Keratinocyte (primary cell): ENCODE data around the gene ATP6V0A1. TPM values are rescaled to one million over a fixed set of nuclear protein-coding genes. Genes with fewer than 3 reads are reported as not detected.
A peak's percentile ranks its signal among the peaks of the same experiment; 100 is the strongest.

Experiments used
- DNase-seq: peaks from one replicate; pipeline ENCODE4 v3.0.0-alpha.2; 2011; ENCODE audit warnings: low read depth, missing footprints, low spot score
- FAIRE-seq: peaks from 2 replicates; lab custom pipeline; 2011; peaks lifted over from hg19 to GRCh38; lab: Jason Lieb, UNC
- H2AFZ ChIP-seq: 2 replicates; pipeline ENCODE4 v1.6.0; 2012; ENCODE audit warnings: low read length, control low read depth, inconsistent platforms; ENCODE audit not compliant: control insufficient read depth
- H3K27ac ChIP-seq: 2 replicates; pipeline ENCODE4 v1.5.1; 2011; ENCODE audit warnings: low read length; ENCODE audit not compliant: control insufficient read depth, insufficient read depth
- H3K27me3 ChIP-seq: 3 replicates; pipeline ENCODE4 v1.6.0; 2011; ENCODE audit warnings: low read length; ENCODE audit not compliant: control insufficient read depth, insufficient read depth; ENCODE audit errors: extremely low read depth
- H3K36me3 ChIP-seq, 2 experiments: 2 replicates in 1 of 2; 3 replicates in 1 of 2; pipeline ENCODE4 v1.5.1; 2011; ENCODE audit warnings: low read length in 2 of 2, mild to moderate bottlenecking in 1 of 2; ENCODE audit not compliant: control insufficient read depth in 2 of 2, insufficient read depth in 2 of 2; ENCODE audit errors: extremely low read depth in 1 of 2
- H3K4me1 ChIP-seq: 3 replicates; pipeline ENCODE4 v1.5.1; 2011; ENCODE audit warnings: low read length; ENCODE audit not compliant: control insufficient read depth, insufficient read depth; ENCODE audit errors: extremely low read depth
- H3K4me2 ChIP-seq: 3 replicates; pipeline ENCODE4 v1.6.0; 2011; ENCODE audit warnings: low read depth, low read length; ENCODE audit not compliant: control insufficient read depth, insufficient read depth; ENCODE audit errors: extremely low read depth
- H3K4me3 ChIP-seq, 3 experiments: fragments of 200-600 bp in 1 of 3; sonication (generic) in 1 of 3; 2 replicates in 2 of 3; 3 replicates in 1 of 3; pipeline ENCODE4 v1.5.1; 2011 to 2016; ENCODE audit warnings: low read length in 3 of 3, mild to moderate bottlenecking in 3 of 3, control low read depth in 2 of 3, inconsistent platforms in 1 of 3, low read depth in 1 of 3, mixed read lengths in 1 of 3, mixed run types in 1 of 3, moderate library complexity in 1 of 3; ENCODE audit not compliant: control insufficient read depth in 2 of 3, insufficient read depth in 2 of 3; ENCODE audit errors: extremely low read depth in 1 of 3
- H3K79me2 ChIP-seq: 2 replicates; pipeline ENCODE4 v1.6.0; 2012; ENCODE audit warnings: low read length; ENCODE audit not compliant: control insufficient read depth, insufficient read depth
- H3K9ac ChIP-seq: 3 replicates; pipeline ENCODE4 v1.6.0; 2011; ENCODE audit warnings: low read length; ENCODE audit not compliant: control insufficient read depth, insufficient read depth; ENCODE audit errors: extremely low read depth
- H3K9me1 ChIP-seq: 3 replicates; pipeline ENCODE4 v1.6.0; 2011; ENCODE audit warnings: low read length; ENCODE audit not compliant: control insufficient read depth, insufficient read depth; ENCODE audit errors: extremely low read depth
- H3K9me3 ChIP-seq: 2 replicates; pipeline ENCODE4 v1.5.1; 2012; ENCODE audit warnings: low read depth, low read length; ENCODE audit not compliant: control insufficient read depth
- H4K20me1 ChIP-seq: 3 replicates; pipeline ENCODE4 v1.6.0; 2011; ENCODE audit warnings: low read length; ENCODE audit not compliant: control insufficient read depth, insufficient read depth; ENCODE audit errors: extremely low read depth
- CTCF ChIP-seq, 3 experiments: IDR thresholded peaks in 1 of 3; conservative IDR thresholded peaks in 1 of 3; optimal IDR thresholded peaks in 1 of 3; 2 replicates in 2 of 3; 3 replicates in 1 of 3; pipeline versions ENCODE3 to v1.5.1; 2011; ENCODE audit warnings: low read length in 3 of 3, mild to moderate bottlenecking in 3 of 3, moderate library complexity in 2 of 3, control low read depth in 1 of 3, inconsistent platforms in 1 of 3; ENCODE audit not compliant: insufficient read depth in 2 of 3; ENCODE audit errors: extremely low read depth in 1 of 3
- EZH2 ChIP-seq: IDR thresholded peaks from one replicate; pipeline ENCODE4 v1.6.1; 2012; ENCODE audit warnings: inconsistent platforms, mild to moderate bottlenecking, low read length, moderate library complexity
- dilution Hi-C: fragments of 300-500 bp; cut with MboI; formaldehyde crosslinking; loops from one replicate; pipeline ENCODE4 v1.7.0; 2020; ENCODE audit warnings: low sequenced_read_pairs; ENCODE audit not compliant: extremely low pct_ligation_motif_present
- polyA plus RNA-seq, 5 experiments: library from polyadenylated mRNA; depleted of rRNA in 3 of 5; stranded (reverse) in 3 of 5; stranded (forward) in 1 of 5; unstranded in 1 of 5; fragments of >200 nt; gene quantifications; 1 replicate in 1 of 5; 2 replicates in 3 of 5; 3 replicates in 1 of 5; pipeline versions ENCODE4 v1.2.1 to v1.2.3, GENCODE V29; 2011 to 2012; ENCODE audit warnings: missing spikeins in 2 of 5, low read depth in 1 of 5, low replicate concordance in 1 of 5

ATP6V0A1 gene
- polyA plus RNA-seq, 1 donor (not counting 4 experiments of a cell fraction or from before 2014, with no cell fraction given): 24.0 TPM

DNA sequence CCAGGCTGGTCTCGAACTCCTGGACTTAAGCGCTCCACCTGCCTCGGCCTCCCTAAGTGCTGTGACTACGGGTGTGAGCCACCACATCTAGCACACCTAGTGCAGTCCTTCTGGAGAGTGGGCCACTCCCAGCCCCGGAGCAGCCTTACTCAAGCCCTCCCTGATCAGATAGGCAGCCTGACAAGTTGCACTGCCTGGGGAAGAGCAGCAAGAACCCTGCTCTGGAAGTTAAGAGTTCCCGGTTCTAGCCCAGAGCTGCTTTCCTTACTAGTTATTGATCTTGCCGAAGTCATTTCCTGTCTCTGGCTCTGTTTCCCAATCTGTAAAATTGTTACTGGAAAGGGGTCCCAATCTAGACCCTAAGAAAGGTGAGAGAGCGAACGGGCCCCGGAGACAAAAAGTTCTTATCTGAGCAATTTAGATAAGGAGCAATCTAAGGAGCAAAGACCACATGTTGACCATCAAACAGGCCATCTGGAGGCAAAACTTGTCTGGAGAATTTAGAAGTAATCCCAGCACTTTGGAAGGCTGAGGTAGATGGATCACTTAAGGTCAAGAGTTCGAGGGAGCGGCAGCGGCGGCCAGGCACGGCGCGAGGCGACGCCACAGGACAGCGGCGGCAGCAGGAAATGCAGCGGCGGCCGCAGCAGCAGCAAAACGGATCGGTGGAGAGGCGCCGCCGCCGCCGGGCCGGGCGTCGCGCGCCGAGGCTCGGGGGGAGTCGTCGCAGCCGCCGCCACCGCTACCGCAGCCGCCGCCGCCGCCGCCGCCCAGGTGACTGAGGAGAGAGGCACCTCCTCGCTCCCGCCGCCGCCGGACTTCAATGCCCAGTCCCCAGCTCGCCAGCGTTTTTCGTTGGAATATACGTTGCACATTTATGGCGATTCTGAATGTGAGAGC, 73.0 kb downstream of the ATP6V0A1 start:
- H2AFZ ChIP-seq: peak overlapping the region; percentile 79
- no peaks in the 10 kb centered on the region for H4K20me1 ChIP-seq
- H3K9ac ChIP-seq: peak overlapping the region; percentile 56
- H3K4me1 ChIP-seq: peaks cover 30% of the 10 kb centered on the region
- dilution Hi-C loops: no loop called here
- no peak for TF ChIP-seq EZH2
- TF ChIP-seq CTCF (optimal IDR thresholded peaks at IDR 0.05 in 1 of 3, IDR thresholded peaks at IDR 0.05 in 1 of 3, conservative IDR thresholded peaks at IDR 0.05 in 1 of 3; ENCODE audit: extremely low read depth in 1 of 3, insufficient read depth in 2 of 3, low read length in 3 of 3): peak; percentile 20 to 59 (median 44)
- FAIRE-seq (no peak), DNase-seq (no peak)
- H3K27me3 ChIP-seq: no peaks in the 10 kb centered on the region
- H3K4me3 ChIP-seq: peak overlapping the region in 2 of 3 experiments; percentile 43 to 49
- H3K27ac ChIP-seq: no peak overlapping the region
- no peaks in the 10 kb centered on the region for H3K9me1 ChIP-seq
- H3K9me3 ChIP-seq: no peaks in the 10 kb centered on the region
- peaks cover under 1% of the 10 kb centered on the region for H3K79me2 ChIP-seq
- H3K4me2 ChIP-seq: peak overlapping the region; percentile 76
- no peaks in the 10 kb centered on the region for H3K36me3 ChIP-seq

DNA sequence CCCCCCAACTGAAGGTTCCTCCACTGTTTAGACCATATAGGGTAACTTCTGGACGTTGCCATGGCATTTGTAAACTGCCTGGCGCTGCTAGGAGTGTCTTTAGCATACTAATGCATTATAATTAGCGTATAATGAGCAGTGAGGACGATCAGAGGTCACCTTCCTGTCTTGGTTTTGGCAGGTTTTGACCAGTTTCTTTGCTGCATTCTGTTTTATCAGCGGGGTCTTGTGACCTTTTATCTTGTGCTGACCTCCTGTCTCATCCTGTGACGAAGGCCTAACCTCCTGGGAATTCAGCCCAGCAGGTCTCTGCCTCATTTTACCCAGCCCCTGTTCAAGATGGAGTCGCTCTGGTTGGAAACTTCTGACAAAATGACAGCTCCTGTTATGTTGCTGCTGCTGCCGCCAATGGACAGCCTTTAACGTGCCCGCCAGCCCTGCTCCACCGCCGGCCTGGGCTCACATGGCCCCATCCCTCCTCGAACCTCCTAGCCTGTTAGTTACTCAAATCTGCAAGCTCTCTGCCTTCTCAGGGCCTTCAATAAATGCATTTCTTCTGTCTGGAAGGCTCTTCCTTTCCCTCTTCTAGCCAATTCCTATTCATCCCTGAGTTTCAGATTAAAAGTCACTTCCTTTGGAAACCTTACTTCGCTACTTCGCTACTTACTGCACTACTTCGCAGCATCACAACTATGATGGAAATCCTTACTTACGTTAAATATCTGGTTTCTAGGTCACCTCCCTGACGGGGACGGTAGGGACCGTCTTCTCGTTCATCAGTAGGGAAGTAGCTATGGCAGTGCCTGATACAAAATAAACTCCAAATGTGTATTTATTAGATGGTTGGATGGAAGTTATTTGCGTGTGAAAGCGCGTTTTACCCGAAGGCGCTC, 76.7 kb downstream of the ATP6V0A1 start:
- dilution Hi-C loops: no loop called here
- DNase-seq (no peak), FAIRE-seq (no peak)
- Histone ChIP-seq H2AFZ (peak overlapping the region; percentile 82), H3K27me3 (no peaks in the 10 kb centered on the region), H3K9ac (peak overlapping the region; percentile 82), H3K4me1 (peaks cover 27% of the 10 kb centered on the region), H3K9me3 (no peaks in the 10 kb centered on the region), H4K20me1 (no peaks in the 10 kb centered on the region), H3K36me3 (no peaks in the 10 kb centered on the region), H3K79me2 (peaks cover 5% of the 10 kb centered on the region), H3K4me2 (peak overlapping the region; percentile 99), H3K9me1 (no peaks in the 10 kb centered on the region), H3K27ac (peak overlapping the region; percentile 27), H3K4me3 (peak overlapping the region; percentile 57 to 91 (median 59))
- TF ChIP-seq EZH2: no peak
- TF ChIP-seq CTCF (optimal IDR thresholded peaks at IDR 0.05 in 1 of 3, IDR thresholded peaks at IDR 0.05 in 1 of 3, conservative IDR thresholded peaks at IDR 0.05 in 1 of 3; ENCODE audit: extremely low read depth in 1 of 3, insufficient read depth in 2 of 3, low read length in 3 of 3): no peak
